H1 (cell line): ENCODE data around the gene C18orf54. TPM values are rescaled to one million over a fixed set of nuclear protein-coding genes. Genes with fewer than 3 reads are reported as not detected.

Experiments used
- SAP30 ChIP-seq: fragments of 300-600 bp; sonication (generic); IDR thresholded peaks from 2 replicates; pipeline ENCODE4 v1.7.1; 2012; ENCODE audit warnings: low read length, moderate library complexity, mild to moderate bottlenecking, inconsistent platforms; ENCODE audit not compliant: insufficient read depth, insufficient replicate concordance
- TEAD4 ChIP-seq: IDR thresholded peaks from 2 replicates; pipeline ENCODE4 v1.6.1; 2012; ENCODE audit warnings: low read depth, low read length, inconsistent platforms, mixed read lengths
- polyA plus RNA-seq, 7 experiments: library from polyadenylated mRNA; depleted of rRNA in 3 of 7; stranded (reverse) in 5 of 7; unstranded in 2 of 7; fragments of >200 nt in 5 of 7; fragments of 200-250 nt in 2 of 7; gene quantifications; 1 replicate in 5 of 7; 2 replicates in 1 of 7; 4 replicates in 1 of 7; pipeline versions ENCODE4 v1.2.1 to v1.2.3, GENCODE V29; 2011 to 2013; ENCODE audit warnings: missing spikeins in 2 of 7, mixed read lengths in 2 of 7
- total RNA-seq: library from RNA; stranded (reverse); fragmentation: NEBNext Ultra II Directional; extraction: Animal tissue kit (Norgen Biotek cat#: 25700); gene quantifications from 2 replicates; pipeline ENCODE4 v1.2.1, GENCODE V29; 2021
- TF ChIP-seq, protein P1 (sequence below): fragments of 300-600 bp; sonication (generic); IDR thresholded peaks from 2 replicates; pipeline ENCODE4 v1.7.1; 2012; ENCODE audit warnings: low read length, moderate library complexity, mild to moderate bottlenecking, inconsistent platforms; ENCODE audit not compliant: insufficient replicate concordance

The C18orf54 gene
- total and polyA plus RNA-seq, 2 of the 8 experiments (the other 6 are each of a cell fraction or from before 2014, with no cell fraction given) = 6.7 to 30.9 TPM

DNA sequence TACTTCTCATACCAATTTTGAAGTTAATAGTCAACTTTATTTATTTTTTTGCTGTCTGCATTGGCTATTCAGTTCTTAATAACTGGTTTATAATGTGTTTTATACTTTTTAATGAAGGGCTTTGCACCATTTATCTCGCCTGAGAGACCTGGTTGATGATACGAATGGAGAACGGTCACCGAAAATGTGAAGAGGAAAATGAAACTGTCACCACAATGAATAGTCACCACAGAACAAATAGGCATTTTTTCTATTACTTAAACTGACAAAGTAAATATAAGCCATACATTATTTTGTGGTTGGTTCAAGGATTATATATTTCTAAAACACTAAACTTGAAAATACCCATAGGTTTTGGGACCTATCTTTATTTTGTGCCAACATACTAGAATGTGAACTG, 20.4 kb downstream of the C18orf54 start (continued):
- TF ChIP-seq, protein P1, sequence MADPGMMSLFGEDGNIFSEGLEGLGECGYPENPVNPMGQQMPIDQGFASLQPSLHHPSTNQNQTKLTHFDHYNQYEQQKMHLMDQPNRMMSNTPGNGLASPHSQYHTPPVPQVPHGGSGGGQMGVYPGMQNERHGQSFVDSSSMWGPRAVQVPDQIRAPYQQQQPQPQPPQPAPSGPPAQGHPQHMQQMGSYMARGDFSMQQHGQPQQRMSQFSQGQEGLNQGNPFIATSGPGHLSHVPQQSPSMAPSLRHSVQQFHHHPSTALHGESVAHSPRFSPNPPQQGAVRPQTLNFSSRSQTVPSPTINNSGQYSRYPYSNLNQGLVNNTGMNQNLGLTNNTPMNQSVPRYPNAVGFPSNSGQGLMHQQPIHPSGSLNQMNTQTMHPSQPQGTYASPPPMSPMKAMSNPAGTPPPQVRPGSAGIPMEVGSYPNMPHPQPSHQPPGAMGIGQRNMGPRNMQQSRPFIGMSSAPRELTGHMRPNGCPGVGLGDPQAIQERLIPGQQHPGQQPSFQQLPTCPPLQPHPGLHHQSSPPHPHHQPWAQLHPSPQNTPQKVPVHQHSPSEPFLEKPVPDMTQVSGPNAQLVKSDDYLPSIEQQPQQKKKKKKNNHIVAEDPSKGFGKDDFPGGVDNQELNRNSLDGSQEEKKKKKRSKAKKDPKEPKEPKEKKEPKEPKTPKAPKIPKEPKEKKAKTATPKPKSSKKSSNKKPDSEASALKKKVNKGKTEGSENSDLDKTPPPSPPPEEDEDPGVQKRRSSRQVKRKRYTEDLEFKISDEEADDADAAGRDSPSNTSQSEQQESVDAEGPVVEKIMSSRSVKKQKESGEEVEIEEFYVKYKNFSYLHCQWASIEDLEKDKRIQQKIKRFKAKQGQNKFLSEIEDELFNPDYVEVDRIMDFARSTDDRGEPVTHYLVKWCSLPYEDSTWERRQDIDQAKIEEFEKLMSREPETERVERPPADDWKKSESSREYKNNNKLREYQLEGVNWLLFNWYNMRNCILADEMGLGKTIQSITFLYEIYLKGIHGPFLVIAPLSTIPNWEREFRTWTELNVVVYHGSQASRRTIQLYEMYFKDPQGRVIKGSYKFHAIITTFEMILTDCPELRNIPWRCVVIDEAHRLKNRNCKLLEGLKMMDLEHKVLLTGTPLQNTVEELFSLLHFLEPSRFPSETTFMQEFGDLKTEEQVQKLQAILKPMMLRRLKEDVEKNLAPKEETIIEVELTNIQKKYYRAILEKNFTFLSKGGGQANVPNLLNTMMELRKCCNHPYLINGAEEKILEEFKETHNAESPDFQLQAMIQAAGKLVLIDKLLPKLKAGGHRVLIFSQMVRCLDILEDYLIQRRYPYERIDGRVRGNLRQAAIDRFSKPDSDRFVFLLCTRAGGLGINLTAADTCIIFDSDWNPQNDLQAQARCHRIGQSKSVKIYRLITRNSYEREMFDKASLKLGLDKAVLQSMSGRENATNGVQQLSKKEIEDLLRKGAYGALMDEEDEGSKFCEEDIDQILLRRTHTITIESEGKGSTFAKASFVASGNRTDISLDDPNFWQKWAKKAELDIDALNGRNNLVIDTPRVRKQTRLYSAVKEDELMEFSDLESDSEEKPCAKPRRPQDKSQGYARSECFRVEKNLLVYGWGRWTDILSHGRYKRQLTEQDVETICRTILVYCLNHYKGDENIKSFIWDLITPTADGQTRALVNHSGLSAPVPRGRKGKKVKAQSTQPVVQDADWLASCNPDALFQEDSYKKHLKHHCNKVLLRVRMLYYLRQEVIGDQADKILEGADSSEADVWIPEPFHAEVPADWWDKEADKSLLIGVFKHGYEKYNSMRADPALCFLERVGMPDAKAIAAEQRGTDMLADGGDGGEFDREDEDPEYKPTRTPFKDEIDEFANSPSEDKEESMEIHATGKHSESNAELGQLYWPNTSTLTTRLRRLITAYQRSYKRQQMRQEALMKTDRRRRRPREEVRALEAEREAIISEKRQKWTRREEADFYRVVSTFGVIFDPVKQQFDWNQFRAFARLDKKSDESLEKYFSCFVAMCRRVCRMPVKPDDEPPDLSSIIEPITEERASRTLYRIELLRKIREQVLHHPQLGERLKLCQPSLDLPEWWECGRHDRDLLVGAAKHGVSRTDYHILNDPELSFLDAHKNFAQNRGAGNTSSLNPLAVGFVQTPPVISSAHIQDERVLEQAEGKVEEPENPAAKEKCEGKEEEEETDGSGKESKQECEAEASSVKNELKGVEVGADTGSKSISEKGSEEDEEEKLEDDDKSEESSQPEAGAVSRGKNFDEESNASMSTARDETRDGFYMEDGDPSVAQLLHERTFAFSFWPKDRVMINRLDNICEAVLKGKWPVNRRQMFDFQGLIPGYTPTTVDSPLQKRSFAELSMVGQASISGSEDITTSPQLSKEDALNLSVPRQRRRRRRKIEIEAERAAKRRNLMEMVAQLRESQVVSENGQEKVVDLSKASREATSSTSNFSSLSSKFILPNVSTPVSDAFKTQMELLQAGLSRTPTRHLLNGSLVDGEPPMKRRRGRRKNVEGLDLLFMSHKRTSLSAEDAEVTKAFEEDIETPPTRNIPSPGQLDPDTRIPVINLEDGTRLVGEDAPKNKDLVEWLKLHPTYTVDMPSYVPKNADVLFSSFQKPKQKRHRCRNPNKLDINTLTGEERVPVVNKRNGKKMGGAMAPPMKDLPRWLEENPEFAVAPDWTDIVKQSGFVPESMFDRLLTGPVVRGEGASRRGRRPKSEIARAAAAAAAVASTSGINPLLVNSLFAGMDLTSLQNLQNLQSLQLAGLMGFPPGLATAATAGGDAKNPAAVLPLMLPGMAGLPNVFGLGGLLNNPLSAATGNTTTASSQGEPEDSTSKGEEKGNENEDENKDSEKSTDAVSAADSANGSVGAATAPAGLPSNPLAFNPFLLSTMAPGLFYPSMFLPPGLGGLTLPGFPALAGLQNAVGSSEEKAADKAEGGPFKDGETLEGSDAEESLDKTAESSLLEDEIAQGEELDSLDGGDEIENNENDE = no peak
- TF ChIP-seq TEAD4 (no peak), SAP30 (no peak)
